Endodermal cell (in vitro differentiated cells): ENCODE measurements around the gene B3GALT4. TPM values are rescaled to one million over a fixed set of nuclear protein-coding genes. Genes with fewer than 3 reads are reported as not detected.

Experiments used
- DNase-seq: peaks from one replicate; pipeline ENCODE4 v3.0.0-alpha.2; 2017
- H3K27ac ChIP-seq: 2 replicates; pipeline ENCODE4 v1.5.1; 2013; ENCODE audit warnings: mild to moderate bottlenecking, low read depth, low read length, moderate library complexity
- H3K27me3 ChIP-seq: 2 replicates; pipeline ENCODE4 v1.6.1; 2013; ENCODE audit warnings: mild to moderate bottlenecking, low read length, moderate library complexity; ENCODE audit not compliant: insufficient read depth, control insufficient read depth, poor library complexity, severe bottlenecking
- H3K36me3 ChIP-seq: 2 replicates; pipeline ENCODE4 v1.7.0; 2013; ENCODE audit warnings: mild to moderate bottlenecking, low read length, moderate library complexity; ENCODE audit not compliant: control insufficient read depth, insufficient read depth
- H3K4me1 ChIP-seq: one replicate; pipeline ENCODE4 v1.7.0; 2013; ENCODE audit warnings: low read length; ENCODE audit not compliant: control insufficient read depth, insufficient read depth
- H3K4me3 ChIP-seq: 2 replicates; pipeline ENCODE4 v1.5.1; 2013; ENCODE audit warnings: mild to moderate bottlenecking, low read length, moderate library complexity
- H3K9ac ChIP-seq: 2 replicates; pipeline ENCODE4 v1.6.1; 2013; ENCODE audit warnings: mild to moderate bottlenecking, low read length, moderate library complexity; ENCODE audit not compliant: poor library complexity, severe bottlenecking; ENCODE audit errors: extremely low read depth
- H3K9me3 ChIP-seq: 2 replicates; pipeline ENCODE4 v1.6.1; 2013; ENCODE audit warnings: mild to moderate bottlenecking, low read length, moderate library complexity; ENCODE audit not compliant: control insufficient read depth
- H3K27ac Mint-ChIP-seq: 2 replicates; pipeline ENCODE4 v1.8.0; 2020; ENCODE audit warnings: mixed read lengths
- H3K27me3 Mint-ChIP-seq: 2 replicates; pipeline ENCODE4 v1.8.0; 2021; ENCODE audit warnings: mild to moderate bottlenecking, mixed read lengths; ENCODE audit not compliant: insufficient read depth
- H3K36me3 Mint-ChIP-seq: 2 replicates; pipeline ENCODE4 v1.8.0; 2020; ENCODE audit warnings: low read depth, mixed read lengths
- H3K4me1 Mint-ChIP-seq: 2 replicates; pipeline ENCODE4 v1.8.0; 2020; ENCODE audit warnings: mixed read lengths
- H3K4me3 Mint-ChIP-seq: 2 replicates; pipeline ENCODE4 v1.8.0; 2020; ENCODE audit warnings: mild to moderate bottlenecking, moderate library complexity, mixed read lengths
- H3K9me3 Mint-ChIP-seq: 2 replicates; pipeline ENCODE4 v1.8.0; 2020; ENCODE audit warnings: mild to moderate bottlenecking, mixed read lengths
- CTCF ChIP-seq: fragments of 200-600 bp; sonication (generic); conservative IDR thresholded peaks from 2 replicates; pipeline ENCODE4 v1.5.0; 2021; ENCODE audit warnings: antibody characterized with exemption, mild to moderate bottlenecking
- WGBS, 2 experiments: methylation state at CpG; one replicate each; pipeline versions ENCODE4 v1.1.5 to v1.1.7; 2013; ENCODE audit warnings: missing lambda C conversion rate in 2 of 2, mixed read lengths in 1 of 2; ENCODE audit not compliant: insufficient coverage in 1 of 2, insufficient read length in 1 of 2; 5-methylcytosine and 5-hydroxymethylcytosine counted together
- total RNA-seq, 2 donors: library from RNA; stranded (reverse); fragmentation: NEBNext Ultra II Directional in 1 of 2; extraction: Animal tissue kit (Norgen Biotek cat#: 25700) in 1 of 2; gene quantifications; 2 replicates in 1 of 2; 3 replicates in 1 of 2; pipeline ENCODE4 v1.2.1, GENCODE V29; 2021

Gene B3GALT4
- total RNA-seq, 2 donors from 2014 or later: 3.9 to 5.5 TPM

GRCh38 chr6:33305052-33305451, 28.1 kb downstream of the B3GALT4 start:
- no peaks in the 10 kb centered on the region for H3K9me3 Mint-ChIP-seq
- 93 to 97% methylated on average over 5 to 8 of the region's 8 CpGs for WGBS, 2 experiments
- H3K27me3 ChIP-seq: no peaks in the 10 kb centered on the region
- H3K27ac Mint-ChIP-seq: no peak overlapping the region
- H3K9ac ChIP-seq: no peak overlapping the region
- TF ChIP-seq CTCF: no peak
- no peak for DNase-seq
- no peak overlapping the region for H3K27ac ChIP-seq
- H3K9me3 ChIP-seq: no peaks in the 10 kb centered on the region
- no peaks in the 10 kb centered on the region for H3K4me1 ChIP-seq
- H3K4me1 Mint-ChIP-seq: peaks cover under 1% of the 10 kb centered on the region
- no peak overlapping the region for H3K4me3 Mint-ChIP-seq
- peaks cover 2% of the 10 kb centered on the region for H3K36me3 Mint-ChIP-seq
- no peak overlapping the region for H3K4me3 ChIP-seq
- H3K27me3 Mint-ChIP-seq: no peaks in the 10 kb centered on the region
- H3K36me3 ChIP-seq: no peaks in the 10 kb centered on the region

GRCh38 chr6:33306356-33306755, 29.4 kb downstream of the B3GALT4 start:
- no peak overlapping the region for H3K27ac ChIP-seq
- Mint-ChIP-seq H3K4me1 (no peaks in the 10 kb centered on the region), H3K4me3 (no peak overlapping the region), H3K27me3 (no peaks in the 10 kb centered on the region), H3K9me3 (no peaks in the 10 kb centered on the region), H3K36me3 (peaks cover 2% of the 10 kb centered on the region), H3K27ac (no peak overlapping the region)
- WGBS, 2 experiments: 92 to 93% methylated on average over 4 of the region's 4 CpGs
- H3K4me3 ChIP-seq: no peak overlapping the region
- no peak overlapping the region for H3K9ac ChIP-seq
- H3K9me3 ChIP-seq: no peaks in the 10 kb centered on the region
- H3K4me1 ChIP-seq: no peaks in the 10 kb centered on the region
- DNase-seq: no peak
- H3K36me3 ChIP-seq: no peaks in the 10 kb centered on the region
- no peaks in the 10 kb centered on the region for H3K27me3 ChIP-seq
- TF ChIP-seq CTCF: no peak

- no peaks in the 10 kb centered on the region for H3K9me3 Mint-ChIP-seq
- H3K36me3 Mint-ChIP-seq: peaks cover 4% of the 10 kb centered on the region
- 6 to 11% methylated on average over 18 to 29 of the region's 29 CpGs for WGBS, 2 experiments
Observed at GRCh38 chr6:33312361-33313104, 35.6 kb downstream of the B3GALT4 start.

More at GRCh38 chr6:33312361-33313104, 35.6 kb downstream of the B3GALT4 start:
- Histone ChIP-seq H3K27me3 (peaks cover 20% of the 10 kb centered on the region), H3K9ac (peak overlapping the region; percentile 31), H3K27ac (no peak overlapping the region), H3K4me1 (no peaks in the 10 kb centered on the region), H3K9me3 (no peaks in the 10 kb centered on the region), H3K36me3 (no peaks in the 10 kb centered on the region), H3K4me3 (peak overlapping the region; percentile 75)
- peak; percentile 17 for TF ChIP-seq CTCF
- H3K27ac Mint-ChIP-seq: peak overlapping the region; percentile 48
- DNase-seq: peak; percentile 92
- peaks cover 28% of the 10 kb centered on the region for H3K4me1 Mint-ChIP-seq
- peak overlapping the region; percentile 74 for H3K4me3 Mint-ChIP-seq
- H3K27me3 Mint-ChIP-seq: peaks cover 13% of the 10 kb centered on the region
